COR-L47 (cell line): ENCODE measurements around the gene TMED10.
"Not testable (repeated sequence)": the region's sequence is repeated elsewhere in the genome, so short reads cannot be mapped to it uniquely, and the experiment has no call there.

Experiments
- DNase-seq: peaks from one replicate; lab custom pipeline; 2025; lab: John Stamatoyannopoulos, UW

Gene TMED10

GRCh38 chr14:75127474-75127820 is 49.0 kb downstream of the TMED10 start:
- DNase-seq: not testable (repeated sequence)

- DNase-seq: peak; percentile 86
These were observed 49.5 kb downstream of the TMED10 start, which contains the start of gene NEK9 for GRCh38 chr14:75126679-75127473. TSS of gene NEK9 (minus strand) at chr14:75127048. CDS start at chr14:75126921, 127 bp downstream.

GRCh38 chr14:75126121-75126544 is 50.3 kb downstream of the TMED10 start:
- DNase-seq: no peak

- DNase-seq: no peak
These were observed 50.8 kb downstream of the TMED10 start for GRCh38 chr14:75125617-75126016.

GRCh38 chr14:75123991-75124390 is 52.4 kb downstream of the TMED10 start:
- DNase-seq: no peak

- DNase-seq: no peak
These were observed 54.9 kb downstream of the TMED10 start for GRCh38 chr14:75121552-75121951.

- DNase-seq: no peak
These were observed 55.7 kb downstream of the TMED10 start for GRCh38 chr14:75120541-75121291.

- DNase-seq: no peak
These were observed 57.4 kb downstream of the TMED10 start for GRCh38 chr14:75119056-75119455.

- DNase-seq: no peak
These were observed 62.4 kb downstream of the TMED10 start for GRCh38 chr14:75113932-75114539.

GRCh38 chr14:75109877-75110276 is 66.5 kb downstream of the TMED10 start:
- DNase-seq: no peak

- no peak for DNase-seq
These were observed 69.2 kb downstream of the TMED10 start for GRCh38 chr14:75107186-75107585.

GRCh38 chr14:75101491-75101890 is 74.9 kb downstream of the TMED10 start:
- no peak for DNase-seq

GRCh38 chr14:75098682-75099081 is 77.7 kb downstream of the TMED10 start:
- DNase-seq: no peak

- DNase-seq: no peak
These were observed 78.2 kb downstream of the TMED10 start for GRCh38 chr14:75098212-75098611.

- no peak for DNase-seq
These were observed 79.5 kb downstream of the TMED10 start for GRCh38 chr14:75096959-75097358.

GRCh38 chr14:75095690-75096089 is 80.7 kb downstream of the TMED10 start:
- DNase-seq: no peak

- DNase-seq: no peak
These were observed 81.5 kb downstream of the TMED10 start for GRCh38 chr14:75094896-75095295.

- no peak for DNase-seq
These were observed 83.7 kb downstream of the TMED10 start for GRCh38 chr14:75092698-75093097.

- no peak for DNase-seq
These were observed 85.2 kb downstream of the TMED10 start for GRCh38 chr14:75091251-75091650.

GRCh38 chr14:75090353-75090752 is 86.1 kb downstream of the TMED10 start:
- DNase-seq: no peak

GRCh38 chr14:75088566-75089373 is 87.6 kb downstream of the TMED10 start:
- DNase-seq: peak; percentile 28

- DNase-seq: no peak
These were observed 88.3 kb downstream of the TMED10 start for GRCh38 chr14:75088153-75088552.
